PC-3 (cell line): ENCODE measurements around the gene HSPB7. TPM values are rescaled to one million over a fixed set of nuclear protein-coding genes. Genes with fewer than 3 reads are reported as not detected.

Experiments used
- ATAC-seq: fragments of 200-7000 bp; cut with Tn5 transposase; 2 replicates; pipeline ENCODE4 v1.9.1; 2020; ENCODE audit warnings: mild to moderate bottlenecking, moderate library complexity
- BruUV-seq: library from RNA; stranded (reverse); fragments of 400-500 nt; replicated peaks from 2 replicates; lab custom pipeline; 2021; lab: Mats Ljungman, UMichigan
- CTCF ChIA-PET: fragments of 300-600 bp; sonication (Branson Sonifier 250); formaldehyde crosslinking; loops from one replicate; lab custom pipeline; 2022; ENCODE audit warnings: antibody characterized with exemption; lab: Charles Lee
- POLR2A ChIA-PET: fragments of 300-600 bp; sonication (Branson Sonifier 250); formaldehyde crosslinking; loops from one replicate; lab custom pipeline; 2022; ENCODE audit warnings: antibody characterized with exemption; ENCODE audit not compliant: unreplicated experiment; lab: Charles Lee
- DNase-seq: peaks from one replicate; pipeline ENCODE4 v3.0.0-alpha.2; 2015
- H2AFZ ChIP-seq: fragments of 300-600 bp; sonication (generic); 2 replicates; pipeline ENCODE4 v1.6.0; 2016; ENCODE audit warnings: antibody characterized with exemption, low read length
- H3F3A ChIP-seq: fragments of 300-600 bp; sonication (generic); one replicate; pipeline ENCODE4 v1.6.0; 2017; ENCODE audit warnings: antibody characterized with exemption, low read length, control low read depth, mild to moderate bottlenecking; ENCODE audit not compliant: unreplicated experiment
- H3K27ac ChIP-seq: fragments of 300-600 bp; sonication (generic); 2 replicates; pipeline ENCODE4 v1.5.1; 2016; ENCODE audit warnings: mild to moderate bottlenecking, low read length
- H3K27me3 ChIP-seq: fragments of 300-600 bp; sonication (generic); 2 replicates; pipeline ENCODE4 v1.6.1; 2016; ENCODE audit warnings: low read length, mixed read lengths
- H3K36me3 ChIP-seq: fragments of 300-600 bp; sonication (generic); 2 replicates; pipeline ENCODE4 v1.6.1; 2016; ENCODE audit warnings: low read depth, mixed run types, low read length, mixed read lengths
- H3K4me1 ChIP-seq: fragments of 300-600 bp; sonication (generic); 2 replicates; pipeline ENCODE4 v1.5.1; 2016; ENCODE audit warnings: low read length; ENCODE audit not compliant: insufficient read depth
- H3K4me2 ChIP-seq: fragments of 300-600 bp; sonication (generic); 2 replicates; pipeline ENCODE4 v1.6.0; 2016; ENCODE audit warnings: low read length
- H3K4me3 ChIP-seq: fragments of 300-600 bp; sonication (generic); 2 replicates; pipeline ENCODE4 v1.5.1; 2016; ENCODE audit warnings: mild to moderate bottlenecking, low read length, mixed read lengths
- H3K79me2 ChIP-seq: fragments of 300-600 bp; sonication (generic); 2 replicates; pipeline ENCODE4 v1.6.1; 2017; ENCODE audit warnings: low read length, mixed read lengths
- H3K9ac ChIP-seq: fragments of 300-600 bp; sonication (generic); 2 replicates; pipeline ENCODE4 v1.6.0; 2016; ENCODE audit warnings: mild to moderate bottlenecking, low read length
- H3K9me2 ChIP-seq: fragments of 300-600 bp; sonication (generic); replicated peaks from 2 replicates; pipeline ENCODE4 v1.6.1; 2016; ENCODE audit warnings: mixed run types, low read length, mixed read lengths
- H3K9me3 ChIP-seq: fragments of 300-600 bp; sonication (generic); 2 replicates; pipeline ENCODE4 v1.6.1; 2016; ENCODE audit warnings: low read length, mixed read lengths
- H4K20me1 ChIP-seq: fragments of 300-600 bp; sonication (generic); 2 replicates; pipeline ENCODE4 v1.6.1; 2016; ENCODE audit warnings: low read length, mixed read lengths
- CTCF ChIP-seq: fragments of 300-600 bp; sonication (generic); conservative IDR thresholded peaks from 2 replicates; pipeline ENCODE4 v1.5.1; 2017; ENCODE audit warnings: antibody characterized with exemption, low read depth, mild to moderate bottlenecking, low read length
- EZH2 ChIP-seq: fragments of 300-600 bp; sonication (generic); IDR thresholded peaks from one replicate; pipeline ENCODE4 v1.6.1; 2017; ENCODE audit warnings: antibody characterized with exemption, mild to moderate bottlenecking, low read length; ENCODE audit not compliant: unreplicated experiment
- EZH2phosphoT487 ChIP-seq: fragments of 300-600 bp; sonication (generic); IDR thresholded peaks from 2 replicates; pipeline ENCODE4 v1.6.1; 2018; ENCODE audit warnings: mild to moderate bottlenecking, antibody characterized with exemption, low read length, borderline replicate concordance
- intact Hi-C: fragments of 100-400 bp; cut with micrococcal nuclease; formaldehyde crosslinking; loops from 2 replicates; pipeline ENCODE4 v1.9.0; 2023
- total RNA-seq: library from RNA; depleted of rRNA; stranded (reverse); fragments of >200 nt; gene quantifications from 2 replicates; pipeline ENCODE4 v1.2.3, GENCODE V29; 2014

Gene HSPB7
- total RNA-seq, 1 experiment from 2014 or later = not detected

DNA sequence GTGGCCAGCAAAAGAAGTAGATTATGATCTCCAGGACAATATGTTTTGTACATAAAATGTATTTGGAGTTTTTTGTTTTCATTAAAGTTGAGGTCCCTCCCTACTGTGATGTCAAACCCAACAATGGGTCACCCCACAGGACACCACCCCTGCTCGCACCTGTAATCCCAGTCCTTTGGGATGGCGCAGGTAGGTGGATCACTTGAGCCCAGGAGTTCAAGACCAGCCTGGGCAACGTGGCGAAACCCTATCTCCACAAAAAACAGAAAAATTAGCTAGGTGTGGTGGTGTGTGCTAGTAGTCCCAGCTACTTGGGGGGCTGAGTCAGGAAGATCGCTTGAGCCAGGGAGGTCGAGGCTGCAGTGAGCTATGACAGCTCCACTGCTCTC is 50.9 kb downstream of the HSPB7 start:
- DNase-seq (no peak), ATAC-seq (no peak)
- no peaks in the 10 kb centered on the region for H3K9me2 ChIP-seq
- H3K4me1 ChIP-seq = peaks cover 11% of the 10 kb centered on the region
- H3K27me3 ChIP-seq = no peaks in the 10 kb centered on the region
- intact Hi-C loops = no loop called here
- H3K27ac ChIP-seq = no peak overlapping the region
- ChIA-PET CTCF (no interaction called here), POLR2A (no interaction called here)
- no peaks in the 10 kb centered on the region for H4K20me1 ChIP-seq
- H3K79me2 ChIP-seq = peaks cover 64% of the 10 kb centered on the region
- no peaks in the 10 kb centered on the region for H3K9me3 ChIP-seq
- peaks cover 24% of the 10 kb centered on the region for H3K36me3 ChIP-seq
- no peak overlapping the region for H3K9ac ChIP-seq
- TF ChIP-seq EZH2 = no peak
- no peak for TF ChIP-seq CTCF
- no peak for TF ChIP-seq EZH2phosphoT487
- H3F3A ChIP-seq = no peaks in the 10 kb centered on the region
- no peak overlapping the region for H2AFZ ChIP-seq
- no TSS peak for BruUV-seq
- H3K4me3 ChIP-seq = no peak overlapping the region
- no peak overlapping the region for H3K4me2 ChIP-seq

DNA sequence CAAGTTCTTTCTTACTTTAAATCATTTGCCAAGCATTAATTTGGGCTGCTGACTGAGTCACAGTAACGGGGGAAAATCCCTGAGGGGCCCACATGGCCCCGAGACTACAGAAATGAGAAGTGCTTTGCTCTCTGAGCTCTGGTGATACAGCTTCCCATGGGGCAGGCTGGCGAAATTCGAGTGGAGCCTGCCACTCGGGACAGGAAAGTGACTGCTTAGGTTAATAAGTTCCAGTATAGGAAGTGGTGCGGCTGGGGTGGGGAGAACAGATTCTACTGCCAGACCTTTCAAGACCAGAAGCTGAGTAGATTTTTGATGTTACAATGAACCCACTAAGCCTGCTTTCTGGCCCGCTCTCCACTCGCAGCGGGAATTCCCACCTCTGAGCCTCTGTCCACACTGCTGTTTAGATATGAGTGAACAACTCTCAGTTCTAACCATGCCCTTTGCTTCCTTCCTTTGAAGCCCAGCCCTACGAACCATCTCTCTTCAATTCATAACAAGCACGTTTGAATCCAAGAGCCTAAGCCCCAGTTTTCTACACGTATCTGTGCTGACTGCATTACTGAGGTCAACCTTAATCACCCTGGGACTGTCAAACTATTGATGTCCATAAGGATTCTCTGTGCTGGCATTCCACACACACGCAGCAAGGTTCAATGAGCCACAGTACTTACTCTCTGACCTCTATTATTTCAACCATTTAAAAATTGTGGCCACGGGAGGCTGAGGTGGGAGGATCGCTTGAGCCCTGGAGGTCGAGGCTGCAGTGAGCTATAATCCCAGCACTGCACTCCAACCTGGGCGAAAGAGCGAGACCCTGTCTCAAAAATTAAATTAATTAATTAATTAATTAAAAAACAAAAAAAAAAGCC is 51.5 kb downstream of the HSPB7 start:
- POLR2A ChIA-PET = no interaction called here

More for the DNA sequence above, 51.5 kb downstream of the HSPB7 start:
- H2AFZ ChIP-seq = no peak overlapping the region
- H3F3A ChIP-seq = no peaks in the 10 kb centered on the region
- H3K36me3 ChIP-seq = peaks cover 24% of the 10 kb centered on the region
- H3K4me1 ChIP-seq = peaks cover 11% of the 10 kb centered on the region
- H3K4me3 ChIP-seq = no peak overlapping the region
- TF ChIP-seq CTCF = no peak
- TF ChIP-seq EZH2phosphoT487 = no peak
- no peak for TF ChIP-seq EZH2
- intact Hi-C loops = no loop called here
- no peaks in the 10 kb centered on the region for H3K9me3 ChIP-seq
- ATAC-seq (no peak), DNase-seq (no peak)
- H3K9ac ChIP-seq = no peak overlapping the region
- H3K9me2 ChIP-seq = no peaks in the 10 kb centered on the region
- CTCF ChIA-PET = no interaction called here
- BruUV-seq = no TSS peak
- H3K4me2 ChIP-seq = no peak overlapping the region
- H4K20me1 ChIP-seq = no peaks in the 10 kb centered on the region; the same call in 1 of the 2 replicates
- no peak overlapping the region for H3K27ac ChIP-seq
- peaks cover 65% of the 10 kb centered on the region for H3K79me2 ChIP-seq
- H3K27me3 ChIP-seq = no peaks in the 10 kb centered on the region
